HG03439 (cell line): ENCODE data around the gene PCDHB16.
"Not testable (repeated sequence)": the region's sequence is repeated elsewhere in the genome, so short reads cannot be mapped to it uniquely, and the experiment has no call there.

Experiments
- ATAC-seq: cut with Tn5 transposase; IDR thresholded peaks from one replicate; pipeline ENCODE4 v1.9.1; 2021; ENCODE audit warnings: mild to moderate bottlenecking, moderate library complexity; ENCODE audit not compliant: unreplicated experiment

Gene PCDHB16

GRCh38 chr5:141224844-141225243 lies 42.7 kb downstream of the PCDHB16 start:
- ATAC-seq = not testable (repeated sequence)

- not testable (repeated sequence) for ATAC-seq
Observed at GRCh38 chr5:141225421-141225820, 43.2 kb downstream of the PCDHB16 start.

DNA sequence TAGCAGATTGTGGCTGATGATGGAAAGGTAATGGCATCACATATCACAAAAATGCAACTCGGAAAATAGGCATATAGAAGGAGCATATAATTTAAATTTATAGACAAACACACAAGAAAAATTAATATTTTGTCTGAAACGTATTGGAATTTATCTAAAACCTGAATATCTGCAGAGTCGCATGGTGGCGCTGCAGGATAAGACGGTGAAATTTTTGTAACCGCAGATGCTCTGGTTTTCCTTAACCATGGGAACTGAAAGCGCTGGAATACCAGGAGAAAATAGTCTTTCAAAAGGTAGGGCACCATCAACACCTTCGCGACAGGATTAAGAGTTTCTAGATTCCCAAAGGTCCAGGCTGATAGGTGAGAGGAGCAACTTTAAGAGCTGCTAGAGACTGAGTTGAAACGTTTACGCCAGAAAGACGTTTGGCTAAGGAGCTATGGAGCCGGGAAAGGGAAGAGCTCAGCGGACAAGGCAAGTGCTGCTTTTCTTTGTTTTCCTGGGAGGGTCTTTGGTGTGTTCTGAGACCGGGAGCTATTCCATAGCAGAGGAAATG lies 52.0 kb downstream of the PCDHB16 start:
- no peak for ATAC-seq
